ENCODE data around the gene FAM131B. TPM values are rescaled to one million over a fixed set of nuclear protein-coding genes. Genes with fewer than 3 reads are reported as not detected.
"Not testable (repeated sequence)": the region's sequence is repeated elsewhere in the genome, so short reads cannot be mapped to it uniquely, and the experiment has no call there.

The FAM131B gene
- total and polyA plus RNA-seq, 9 donors: 0.29 to 0.99 (median 0.79) TPM

DNA sequence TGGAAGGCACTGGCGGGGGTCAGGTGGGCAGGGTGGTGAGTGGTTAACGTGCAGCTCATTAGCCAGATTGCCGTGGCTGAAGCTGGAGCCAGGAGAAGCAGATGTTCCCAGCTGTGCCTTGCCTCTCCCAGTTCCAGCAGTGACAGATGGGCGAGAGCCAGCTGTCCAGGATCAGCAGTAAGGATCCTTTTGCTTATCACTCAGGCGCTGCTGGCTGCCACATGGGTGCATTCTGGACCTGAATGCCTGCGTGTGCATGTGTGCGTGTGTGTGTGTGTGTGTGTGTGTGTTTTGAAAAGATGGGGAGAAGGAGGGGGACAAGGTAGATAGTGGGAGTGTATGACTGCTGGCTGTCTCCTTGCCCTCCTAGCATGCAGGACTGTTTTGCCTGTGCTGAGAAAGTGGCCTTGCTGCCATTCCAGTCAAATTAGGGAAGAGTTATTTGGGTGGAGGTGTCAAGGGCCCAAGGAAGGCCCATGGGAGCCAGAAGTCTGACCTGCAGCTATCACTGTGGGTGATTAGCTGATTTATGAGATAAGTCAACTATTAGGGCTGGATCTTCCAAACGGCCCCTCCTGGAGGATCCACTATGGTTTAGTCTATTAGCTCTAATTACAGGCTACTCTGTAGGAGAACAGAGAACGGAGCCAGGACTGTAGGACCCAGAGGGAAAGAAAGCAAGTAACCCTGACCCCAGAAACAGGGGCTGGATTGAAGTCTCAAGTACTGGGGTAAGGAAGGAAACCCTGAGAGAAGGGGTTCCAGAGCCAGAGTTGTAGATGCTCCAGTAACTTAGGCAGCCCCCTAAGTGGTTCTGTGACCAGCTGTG is 42.9 kb upstream of the FAM131B start:
- WGBS, 3 donors: 11 to 29% (median 12%) methylated on average over 9 of the region's 9 CpGs
- H3K4me3 ChIP-seq: no peak overlapping the region
- H3K27me3 ChIP-seq: no peaks in the 10 kb centered on the region
- H3K27ac ChIP-seq: no peak overlapping the region
- peak in 4 of 5 donors; percentile 49 to 72 (median 60) for DNase-seq
- H3K36me3 ChIP-seq: no peaks in the 10 kb centered on the region
- H3K9me3 ChIP-seq: no peaks in the 10 kb centered on the region
- TF ChIP-seq EP300 (IDR thresholded peaks at IDR 0.05) (no peak), POLR2A (IDR thresholded peaks at IDR 0.05) (no peak), CTCF (IDR thresholded peaks at IDR 0.05) (no peak)
- intact Hi-C loops (cut with DNase I): no loop called here
- H3K4me1 ChIP-seq (ENCODE audit: insufficient read depth): peaks cover 9% of the 10 kb centered on the region

DNA sequence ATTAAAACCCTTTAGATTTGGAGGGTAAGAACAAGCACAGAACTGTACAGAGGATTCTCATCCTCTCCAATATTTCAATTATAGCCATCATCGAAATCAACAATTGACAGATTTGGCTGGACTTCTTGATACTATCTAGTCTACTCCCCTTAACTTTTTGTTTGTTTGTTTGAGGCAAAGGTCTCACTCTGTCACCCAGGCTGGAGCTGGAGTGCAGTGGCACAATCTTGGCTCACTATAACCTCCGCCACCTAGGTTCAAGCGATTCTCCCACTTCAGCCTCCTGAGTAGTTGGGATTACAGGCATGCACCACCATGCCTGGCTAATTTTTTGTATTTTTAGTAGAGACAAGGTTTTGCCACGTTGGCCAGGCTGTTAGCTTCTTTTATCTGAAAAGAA is 39.7 kb upstream of the FAM131B start:
- H3K9me3 ChIP-seq; H3K36me3 ChIP-seq; intact Hi-C loops (cut with DNase I); H3K27me3 ChIP-seq; H3K4me3 ChIP-seq; DNase-seq; H3K27ac ChIP-seq; H3K4me1 ChIP-seq (ENCODE audit: insufficient read depth): not testable (repeated sequence)
- WGBS, 3 donors: 72 to 75% (median 73%) methylated on average over 4 of the region's 4 CpGs

DNA sequence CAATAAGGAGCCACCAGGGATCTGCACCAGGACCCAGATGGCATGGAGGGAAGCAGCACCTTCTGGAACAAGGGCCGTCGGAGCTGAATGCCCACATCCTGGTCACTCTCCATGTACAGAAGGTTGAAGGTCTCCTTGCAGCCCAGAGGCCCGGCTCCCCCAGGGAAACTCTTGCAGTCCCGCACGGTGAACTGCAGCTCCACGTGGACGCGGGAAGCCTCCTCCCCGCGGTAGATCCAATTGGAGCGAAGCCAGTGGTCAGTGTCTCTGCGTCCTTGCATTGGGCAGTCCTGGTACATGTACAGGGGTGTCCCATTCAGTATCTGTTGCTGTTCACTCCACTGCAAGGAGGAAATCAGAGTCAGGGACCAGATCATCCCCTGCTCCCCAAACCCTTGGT is 38.8 kb upstream of the FAM131B start:
- H3K27ac ChIP-seq: no peak overlapping the region
- DNase-seq: no peak
- WGBS, 3 donors: 79 to 83% (median 81%) methylated on average over 12 of the region's 12 CpGs
- intact Hi-C loops (cut with DNase I): no loop called here
- no peaks in the 10 kb centered on the region for H3K27me3 ChIP-seq
- no peaks in the 10 kb centered on the region for H3K36me3 ChIP-seq
- no peak overlapping the region for H3K4me3 ChIP-seq
- peaks cover 6% of the 10 kb centered on the region for H3K4me1 ChIP-seq (ENCODE audit: insufficient read depth)
- H3K9me3 ChIP-seq: no peaks in the 10 kb centered on the region
- TF ChIP-seq POLR2A (IDR thresholded peaks at IDR 0.05) (no peak), CTCF (IDR thresholded peaks at IDR 0.05) (no peak), EP300 (IDR thresholded peaks at IDR 0.05) (no peak)

DNA sequence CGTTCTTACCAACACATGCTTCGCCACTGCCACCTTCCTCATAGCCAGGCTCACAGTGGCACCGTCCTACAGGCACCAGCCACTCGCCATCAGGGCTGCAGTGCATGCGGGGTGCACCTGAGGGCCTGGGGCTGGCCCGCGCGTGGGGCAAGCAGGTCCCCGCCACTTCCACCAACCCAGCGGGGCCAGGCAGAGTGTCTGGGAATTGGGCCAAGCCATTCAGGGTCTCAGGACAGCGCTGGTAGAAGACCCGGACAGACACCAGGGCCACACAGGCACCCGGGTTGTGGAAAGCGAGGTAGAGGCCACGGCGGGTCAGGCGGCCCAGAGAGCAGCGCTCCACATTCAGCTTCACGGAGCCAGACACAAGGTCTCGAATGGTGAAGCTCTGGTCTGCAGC is 37.1 kb upstream of the FAM131B start:
- TF ChIP-seq CTCF (IDR thresholded peaks at IDR 0.05) (no peak), EP300 (IDR thresholded peaks at IDR 0.05) (no peak), POLR2A (IDR thresholded peaks at IDR 0.05) (no peak)
- intact Hi-C loops (cut with DNase I): no loop called here
- Histone ChIP-seq H3K27ac (no peak overlapping the region), H3K9me3 (no peaks in the 10 kb centered on the region), H3K4me3 (no peak overlapping the region), H3K27me3 (no peaks in the 10 kb centered on the region), H3K4me1 (ENCODE audit: insufficient read depth) (no peaks in the 10 kb centered on the region), H3K36me3 (no peaks in the 10 kb centered on the region)
- no peak for DNase-seq
- WGBS, 3 donors: 91 to 98% (median 96%) methylated on average over 20 of the region's 20 CpGs

- TF ChIP-seq EP300 (IDR thresholded peaks at IDR 0.05) (no peak), POLR2A (IDR thresholded peaks at IDR 0.05) (no peak), CTCF (IDR thresholded peaks at IDR 0.05) (no peak)
- H3K4me1 ChIP-seq (ENCODE audit: insufficient read depth): no peaks in the 10 kb centered on the region
- H3K9me3 ChIP-seq: no peaks in the 10 kb centered on the region
- H3K27ac ChIP-seq: no peak overlapping the region
- 88 to 91% (median 88%) methylated on average over 8 of the region's 8 CpGs for WGBS, 3 donors
- DNase-seq: no peak
- intact Hi-C loops (cut with DNase I): no loop called here
- no peak overlapping the region for H3K4me3 ChIP-seq
- H3K27me3 ChIP-seq: no peaks in the 10 kb centered on the region
- H3K36me3 ChIP-seq: no peaks in the 10 kb centered on the region
These were observed 36.6 kb upstream of the FAM131B start for GRCh38 chr7:143399151-143399550.

Measured in ovary (tissue), 9 donors.